GM23338 (cell line): ENCODE results near the gene CHRM4. TPM values are rescaled to one million over a fixed set of nuclear protein-coding genes. Genes with fewer than 3 reads are reported as not detected.

Source experiments
- ATAC-seq: fragments of 200-7000 bp; cut with Tn5 transposase; 3 replicates; pipeline ENCODE4 v1.9.1; 2020
- DNase-seq: peaks from one replicate; pipeline ENCODE4 v3.0.0-alpha.2; 2015; ENCODE audit warnings: low spot score
- H2AFZ ChIP-seq: fragments of 200-600 bp; sonication (generic); 2 replicates; pipeline ENCODE4 v1.8.0; 2016; ENCODE audit warnings: antibody characterized with exemption, mild to moderate bottlenecking, moderate library complexity
- H3F3A ChIP-seq: fragments of 200-600 bp; sonication (generic); replicated peaks from 2 replicates; pipeline ENCODE4 v1.8.0; 2017; ENCODE audit warnings: antibody characterized with exemption, mixed run types, low read depth
- H3K27ac ChIP-seq: fragments of 200-600 bp; sonication (generic); 2 replicates; pipeline ENCODE4 v1.6.1; 2016; ENCODE audit warnings: low read depth
- H3K27me3 ChIP-seq: fragments of 200-600 bp; sonication (generic); 2 replicates; pipeline ENCODE4 v1.8.0; 2016; ENCODE audit warnings: mild to moderate bottlenecking, mixed run types, moderate library complexity; ENCODE audit not compliant: insufficient read depth
- H3K36me3 ChIP-seq: fragments of 200-600 bp; sonication (generic); 2 replicates; pipeline ENCODE4 v1.8.0; 2016; ENCODE audit warnings: mild to moderate bottlenecking; ENCODE audit not compliant: insufficient read depth
- H3K4me1 ChIP-seq: fragments of 200-600 bp; sonication (generic); 2 replicates; pipeline ENCODE4 v1.8.0; 2016; ENCODE audit warnings: mild to moderate bottlenecking, moderate library complexity; ENCODE audit not compliant: insufficient read depth
- H3K4me2 ChIP-seq: fragments of 200-600 bp; sonication (generic); 2 replicates; pipeline ENCODE4 v1.7.1; 2017; ENCODE audit warnings: mixed run types
- H3K4me3 ChIP-seq: fragments of 200-600 bp; sonication (generic); 2 replicates; pipeline ENCODE4 v1.6.1; 2016; ENCODE audit warnings: mixed run types
- H3K79me2 ChIP-seq: fragments of 200-600 bp; sonication (generic); replicated peaks from 2 replicates; pipeline ENCODE4 v1.8.0; 2017; ENCODE audit warnings: mild to moderate bottlenecking; ENCODE audit not compliant: insufficient read depth
- H3K9me2 ChIP-seq: fragments of 200-600 bp; sonication (generic); 2 replicates; pipeline ENCODE4 v1.8.0; 2017; ENCODE audit not compliant: insufficient read depth
- H4K20me1 ChIP-seq: fragments of 200-600 bp; sonication (generic); replicated peaks from 2 replicates; pipeline ENCODE4 v1.8.0; 2017; ENCODE audit warnings: mild to moderate bottlenecking; ENCODE audit not compliant: insufficient read depth
- H3K27ac Mint-ChIP-seq: 2 replicates; pipeline ENCODE4 v1.8.0; 2020; ENCODE audit warnings: inconsistent platforms, mild to moderate bottlenecking, moderate library complexity, mixed read lengths
- H3K27me3 Mint-ChIP-seq: 3 replicates; pipeline ENCODE4 v1.8.0; 2022; ENCODE audit warnings: low read depth, mild to moderate bottlenecking, moderate library complexity, mixed read lengths, inconsistent platforms; ENCODE audit not compliant: insufficient read depth, poor library complexity
- H3K36me3 Mint-ChIP-seq: 3 replicates; pipeline ENCODE4 v1.8.0; 2021; ENCODE audit warnings: low read depth, mild to moderate bottlenecking, inconsistent platforms, moderate library complexity, mixed read lengths
- H3K4me1 Mint-ChIP-seq: 3 replicates; pipeline ENCODE4 v1.8.0; 2020; ENCODE audit warnings: mild to moderate bottlenecking, inconsistent platforms, mixed read lengths
- H3K4me3 Mint-ChIP-seq: 3 replicates; pipeline ENCODE4 v1.8.0; 2021; ENCODE audit warnings: moderate library complexity, mild to moderate bottlenecking, inconsistent platforms, mixed read lengths
- H3K9me3 Mint-ChIP-seq: 3 replicates; pipeline ENCODE4 v1.8.0; 2020; ENCODE audit warnings: moderate library complexity, mild to moderate bottlenecking, inconsistent platforms, mixed read lengths
- CREB1 ChIP-seq: fragments of 250-450 bp; sonication (Bioruptor Pico); IDR thresholded peaks from 2 replicates; pipeline ENCODE4 v1.5.0; 2020; ENCODE audit warnings: low read depth, mild to moderate bottlenecking, moderate library complexity
- CTCF ChIP-seq, 2 experiments: fragments of 200-600 bp in 1 of 2; sonication (generic) in 1 of 2; conservative IDR thresholded peaks; 2 replicates each; pipeline versions ENCODE4 v1.5.1 to v1.6.1; 2016 to 2017; ENCODE audit warnings: antibody characterized with exemption in 2 of 2, low read depth in 2 of 2, mild to moderate bottlenecking in 2 of 2, moderate library complexity in 1 of 2
- ETS1 ChIP-seq: IDR thresholded peaks from 2 replicates; pipeline ENCODE4 v1.6.1; 2016; ENCODE audit warnings: antibody characterized with exemption
- EZH2 ChIP-seq: fragments of 200-600 bp; sonication (generic); IDR thresholded peaks from one replicate; pipeline ENCODE4 v1.8.0; 2017; ENCODE audit warnings: antibody characterized with exemption, mild to moderate bottlenecking, low read depth; ENCODE audit not compliant: unreplicated experiment
- EZH2phosphoT487 ChIP-seq: fragments of 200-600 bp; sonication (generic); IDR thresholded peaks from one replicate; pipeline ENCODE4 v1.8.1; 2018; ENCODE audit warnings: antibody characterized with exemption; ENCODE audit not compliant: unreplicated experiment
- JUNB ChIP-seq: IDR thresholded peaks from one replicate; pipeline ENCODE4 v1.6.1; 2016; ENCODE audit warnings: antibody characterized with exemption; ENCODE audit not compliant: unreplicated experiment
- NANOG ChIP-seq: IDR thresholded peaks from 2 replicates; pipeline ENCODE4 v1.6.1; 2016; ENCODE audit warnings: antibody characterized with exemption, borderline replicate concordance
- POLR2AphosphoS5 ChIP-seq: IDR thresholded peaks from 2 replicates; pipeline ENCODE4 v1.6.1; 2016; ENCODE audit warnings: antibody characterized with exemption, low read depth
- REST ChIP-seq: IDR thresholded peaks from one replicate; pipeline ENCODE4 v1.6.1; 2018; ENCODE audit warnings: antibody characterized with exemption; ENCODE audit not compliant: unreplicated experiment
- STAT1 ChIP-seq: IDR thresholded peaks from one replicate; pipeline ENCODE4 v1.6.1; 2016; ENCODE audit warnings: antibody characterized with exemption; ENCODE audit not compliant: unreplicated experiment
- ZNF114 ChIP-seq: fragments of 250-450 bp; sonication (Bioruptor Pico); IDR thresholded peaks from 2 replicates; pipeline ENCODE4 v1.5.0; 2020; ENCODE audit warnings: mild to moderate bottlenecking, moderate library complexity
- ZNF331 ChIP-seq: fragments of 250-450 bp; sonication (Bioruptor Pico); IDR thresholded peaks from 2 replicates; pipeline ENCODE4 v1.5.0; 2020; ENCODE audit warnings: low read depth, mild to moderate bottlenecking, moderate library complexity
- ZNF462 ChIP-seq: fragments of 250-450 bp; sonication (Bioruptor Pico); IDR thresholded peaks from 2 replicates; pipeline ENCODE4 v1.5.0; 2020; ENCODE audit warnings: mild to moderate bottlenecking, moderate library complexity
- polyA plus RNA-seq: library from polyadenylated mRNA; unstranded; fragments of >200 nt; fragmentation: Nextera tagmentation; extraction: Ambion mirVana; gene quantifications from 2 replicates; pipeline ENCODE4 v1.2.1, GENCODE V29; 2016
- total RNA-seq: library from RNA; depleted of rRNA; stranded (reverse); fragments of >200 nt; shearing (Covaris generic); gene quantifications from 2 replicates; pipeline ENCODE4 v1.2.3, GENCODE V29; 2014

The CHRM4 gene
- total and polyA plus RNA-seq, 2 experiments from 2014 or later, result 0.97 TPM; not detected in 1

GRCh38 chr11:46429717-46430116, 38.1 kb upstream of the CHRM4 start:
- Mint-ChIP-seq H3K4me1 (peaks cover 38% of the 10 kb centered on the region), H3K9me3 (no peaks in the 10 kb centered on the region; the same call in 2 of the 3 replicates), H3K4me3 (no peak overlapping the region), H3K27me3 (peaks cover 2% of the 10 kb centered on the region), H3K27ac (peak overlapping the region; percentile 16; the same call in 1 of the 2 replicates), H3K36me3 (peaks cover 19% of the 10 kb centered on the region)
- H2AFZ ChIP-seq, result no peak overlapping the region
- H3K9me2 ChIP-seq, result no peaks in the 10 kb centered on the region; the same call in 1 of the 2 replicates
- no peaks in the 10 kb centered on the region for H3K36me3 ChIP-seq
- no peaks in the 10 kb centered on the region for H3K27me3 ChIP-seq
- no peak overlapping the region for H3K4me2 ChIP-seq
- peaks cover 4% of the 10 kb centered on the region; the same call in 1 of the 2 replicates for H3F3A ChIP-seq
- DNase-seq, result no peak
- no peak overlapping the region for H3K4me3 ChIP-seq
- no peaks in the 10 kb centered on the region; the same call in 1 of the 2 replicates for H4K20me1 ChIP-seq
- no peak for ATAC-seq
- H3K27ac ChIP-seq, result 0 out of 2 replicates have a peak overlapping the region, but pooled peaks have one; percentile 11
- TF ChIP-seq EZH2 (no peak), REST (no peak), ZNF462 (CRISPR knock-in tag) (no peak), EZH2phosphoT487 (no peak), CTCF (conservative IDR thresholded peaks at IDR 0.05; ENCODE audit: low read depth in 2 of 2) (no peak), ZNF114 (no peak), NANOG (no peak), JUNB (no peak), STAT1 (no peak), POLR2AphosphoS5 (no peak), CREB1 (CRISPR knock-in tag) (no peak), ETS1 (no peak), ZNF331 (no peak)
- H3K79me2 ChIP-seq, result no peaks in the 10 kb centered on the region
- H3K4me1 ChIP-seq, result peaks cover 15% of the 10 kb centered on the region
